ENCODE data around the gene FYN. TPM values are rescaled to one million over a fixed set of nuclear protein-coding genes. Genes with fewer than 3 reads are reported as not detected.

FYN gene
- total and polyA plus RNA-seq, 9 of the 15 experiments (the other 6 are each of a cell fraction or from before 2014, with no cell fraction given): 2.9 to 22.1 (median 11.4) TPM

DNA sequence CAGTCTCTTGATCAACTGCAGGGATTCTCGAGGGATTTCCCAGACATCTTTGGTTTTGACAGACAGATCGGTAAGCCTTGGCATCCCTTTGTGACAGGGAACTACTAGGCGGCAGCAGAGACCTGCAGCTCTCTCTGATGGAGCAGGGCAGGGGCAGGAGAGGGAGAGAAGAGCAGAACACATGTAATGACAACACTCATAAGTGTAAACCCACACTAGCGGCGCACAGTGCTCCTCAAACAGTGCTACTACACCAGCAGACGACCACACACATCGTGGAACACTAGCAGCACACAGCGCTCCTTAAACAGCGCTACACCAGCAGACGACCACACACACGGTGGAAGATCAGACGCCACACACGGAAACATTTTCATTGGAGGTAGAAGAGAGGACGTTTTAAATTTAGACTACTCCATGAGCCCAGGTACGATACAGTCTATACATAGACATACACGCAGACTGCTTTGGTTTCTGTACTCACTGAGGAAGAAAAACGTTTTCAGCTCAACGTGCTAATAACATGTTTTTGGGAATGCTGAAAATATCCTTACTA lies 173.0 kb downstream of the FYN start:
- Histone ChIP-seq H4K20me1 (replicated peaks; ENCODE audit: control insufficient read depth, insufficient read depth, low read length) (no peaks in the 10 kb centered on the region), H3K9me1 (ENCODE audit: control insufficient read depth, insufficient read depth, low read length) (no peaks in the 10 kb centered on the region), H2AFZ (ENCODE audit: low read depth, low read length) (no peak overlapping the region), H3K4me2 (ENCODE audit: insufficient read depth, low read length) (no peak overlapping the region), H3K36me3 (ENCODE audit: control insufficient read depth, insufficient read depth, low read length) (no peaks in the 10 kb centered on the region), H3K79me2 (ENCODE audit: control insufficient read depth, insufficient read depth, low read length) (no peaks in the 10 kb centered on the region), H3K4me3 (no peak overlapping the region), H3K27ac (ENCODE audit: extremely low read depth, low read depth, low read length) (no peak overlapping the region), H3K27me3 (ENCODE audit: control insufficient read depth in 2 of 2, insufficient read depth in 2 of 2, low read length in 2 of 2) (peaks cover 0 to 6% of the 10 kb centered on the region in 2 experiments; a peak in 3 of 5 replicates), H3K9me3 (replicated peaks; ENCODE audit: control insufficient read depth, insufficient read depth, low read depth, low read length) (no peaks in the 10 kb centered on the region), H3K4me1 (replicated peaks in 1 of 2; ENCODE audit: control insufficient read depth in 2 of 2, insufficient read depth in 2 of 2, low read length in 2 of 2) (no peaks in the 10 kb centered on the region), H3K9ac (ENCODE audit: insufficient read depth in 1 of 2, low read depth in 2 of 2, low read length in 2 of 2) (no peak overlapping the region; a peak in 1 of 4 replicates)
- in situ Hi-C loops (cut with MboI): loop anchor here (10.0 to 25.0 kb wide), 2 partner anchors 445 to 612 kb away; no protein-coding TSS in a partner anchor
- ATAC-seq: peak; percentile 68
- intact Hi-C loops (cut with micrococcal nuclease): no loop called here
- WGBS (ENCODE audit: insufficient coverage, low coverage, missing lambda C conversion rate): 14% methylated on average over 18 of the region's 18 CpGs
- no peak for DNase-seq (ENCODE audit: extremely low read depth in 1 of 4, low spot score in 3 of 4)
- no peak for TF ChIP-seq ATF7 (IDR thresholded peaks at IDR 0.05)
- no peak for TF ChIP-seq BHLHE40 (IDR thresholded peaks at IDR 0.05; ENCODE audit: low read length)
- TF ChIP-seq KAT8 (IDR thresholded peaks at IDR 0.05; ENCODE audit: low read depth): no peak
- no peak for TF ChIP-seq ZBTB9 (CRISPR knock-in tag; IDR thresholded peaks at IDR 0.05)
- BruUV-seq (replicated peaks): no TSS peak
- FAIRE-seq: no peak
- ChIA-PET POLR2A (interaction anchor here (1.4 kb wide), 1 partner anchor 8 kb away, joined by 6 read pairs; no protein-coding TSS in a partner anchor), CTCF (ENCODE audit: low intra/inter-chr PET ratio) (no interaction called here)

- no peaks in the 10 kb centered on the region for H4K20me1 ChIP-seq (replicated peaks; ENCODE audit: control insufficient read depth, insufficient read depth, low read length)
- in situ Hi-C loops (cut with MboI) (no loop called here), intact Hi-C loops (cut with micrococcal nuclease) (no loop called here)
- H3K4me1 ChIP-seq (replicated peaks in 1 of 2; ENCODE audit: control insufficient read depth in 2 of 2, insufficient read depth in 2 of 2, low read length in 2 of 2): no peaks in the 10 kb centered on the region
- BruUV-seq (replicated peaks): no TSS peak
- ChIA-PET POLR2A (interaction anchor here (1.1 to 1.4 kb wide), 2 partner anchors 9 to 317 kb away, joined by 3 to 6 read pairs; no protein-coding TSS in a partner anchor), CTCF (ENCODE audit: low intra/inter-chr PET ratio) (no interaction called here)
- no peak for DNase-seq (ENCODE audit: extremely low read depth in 1 of 4, low spot score in 3 of 4)
- ATAC-seq: no peak
- no peak overlapping the region for H3K9ac ChIP-seq (ENCODE audit: insufficient read depth in 1 of 2, low read depth in 2 of 2, low read length in 2 of 2)
- H2AFZ ChIP-seq (ENCODE audit: low read depth, low read length): no peak overlapping the region
- H3K4me2 ChIP-seq (ENCODE audit: insufficient read depth, low read length): no peak overlapping the region
- H3K27ac ChIP-seq (ENCODE audit: extremely low read depth, low read depth, low read length): no peak overlapping the region
- FAIRE-seq: no peak
- WGBS (ENCODE audit: insufficient coverage, low coverage, missing lambda C conversion rate): 14% methylated on average over 6 of the region's 6 CpGs
- no peaks in the 10 kb centered on the region for H3K79me2 ChIP-seq (ENCODE audit: control insufficient read depth, insufficient read depth, low read length)
- no peaks in the 10 kb centered on the region for H3K9me3 ChIP-seq (replicated peaks; ENCODE audit: control insufficient read depth, insufficient read depth, low read depth, low read length)
- H3K9me1 ChIP-seq (ENCODE audit: control insufficient read depth, insufficient read depth, low read length): no peaks in the 10 kb centered on the region
- no peaks in the 10 kb centered on the region for H3K36me3 ChIP-seq (ENCODE audit: control insufficient read depth, insufficient read depth, low read length)
- H3K27me3 ChIP-seq (ENCODE audit: control insufficient read depth in 2 of 2, insufficient read depth in 2 of 2, low read length in 2 of 2): peaks cover 0 to 6% of the 10 kb centered on the region in 2 experiments; a peak in 3 of 5 replicates
- no peak overlapping the region for H3K4me3 ChIP-seq
- no peak for TF ChIP-seq BHLHE40 (IDR thresholded peaks at IDR 0.05; ENCODE audit: low read length)
- no peak for TF ChIP-seq EZH2 (IDR thresholded peaks at IDR 0.05; ENCODE audit: borderline replicate concordance, low read depth, low read length)
- TF ChIP-seq, protein P1, sequence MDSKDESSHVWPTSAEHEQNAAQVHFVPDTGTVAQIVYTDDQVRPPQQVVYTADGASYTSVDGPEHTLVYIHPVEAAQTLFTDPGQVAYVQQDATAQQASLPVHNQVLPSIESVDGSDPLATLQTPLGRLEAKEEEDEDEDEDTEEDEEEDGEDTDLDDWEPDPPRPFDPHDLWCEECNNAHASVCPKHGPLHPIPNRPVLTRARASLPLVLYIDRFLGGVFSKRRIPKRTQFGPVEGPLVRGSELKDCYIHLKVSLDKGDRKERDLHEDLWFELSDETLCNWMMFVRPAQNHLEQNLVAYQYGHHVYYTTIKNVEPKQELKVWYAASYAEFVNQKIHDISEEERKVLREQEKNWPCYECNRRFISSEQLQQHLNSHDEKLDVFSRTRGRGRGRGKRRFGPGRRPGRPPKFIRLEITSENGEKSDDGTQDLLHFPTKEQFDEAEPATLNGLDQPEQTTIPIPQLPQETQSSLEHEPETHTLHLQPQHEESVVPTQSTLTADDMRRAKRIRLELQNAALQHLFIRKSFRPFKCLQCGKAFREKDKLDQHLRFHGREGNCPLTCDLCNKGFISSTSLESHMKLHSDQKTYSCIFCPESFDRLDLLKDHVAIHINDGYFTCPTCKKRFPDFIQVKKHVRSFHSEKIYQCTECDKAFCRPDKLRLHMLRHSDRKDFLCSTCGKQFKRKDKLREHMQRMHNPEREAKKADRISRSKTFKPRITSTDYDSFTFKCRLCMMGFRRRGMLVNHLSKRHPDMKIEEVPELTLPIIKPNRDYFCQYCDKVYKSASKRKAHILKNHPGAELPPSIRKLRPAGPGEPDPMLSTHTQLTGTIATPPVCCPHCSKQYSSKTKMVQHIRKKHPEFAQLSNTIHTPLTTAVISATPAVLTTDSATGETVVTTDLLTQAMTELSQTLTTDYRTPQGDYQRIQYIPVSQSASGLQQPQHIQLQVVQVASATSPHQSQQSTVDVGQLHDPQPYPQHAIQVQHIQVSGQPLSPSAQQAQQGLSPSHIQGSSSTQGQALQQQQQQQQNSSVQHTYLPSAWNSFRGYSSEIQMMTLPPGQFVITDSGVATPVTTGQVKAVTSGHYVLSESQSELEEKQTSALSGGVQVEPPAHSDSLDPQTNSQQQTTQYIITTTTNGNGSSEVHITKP (IDR thresholded peaks at IDR 0.05; ENCODE audit: partially characterized antibody): no peak
- no peak for TF ChIP-seq BRCA1 (IDR thresholded peaks at IDR 0.05)
- no peak for TF ChIP-seq BRCA1 (CRISPR knock-in tag; IDR thresholded peaks at IDR 0.05)
- no peak for TF ChIP-seq MCM2 (IDR thresholded peaks at IDR 0.05; ENCODE audit: low read depth)
- no peak for TF ChIP-seq SREBF1 (IDR thresholded peaks at IDR 0.05; ENCODE audit: borderline replicate concordance, low read depth, low read length)
Observed at GRCh38 chr6:111699123-111699522, 174.1 kb downstream of the FYN start.

All from K562 (cell line).